Stimulated activated CD4-positive, alpha-beta T cell treated with anti-CD3 and anti-CD28 coated beads, Interleukin-1b, Interleukin-23, amount 100 ng/mL, for 48 hours (primary cell): Measurements from ENCODE around the gene FHIT.
A peak's percentile ranks its signal among the peaks of the same experiment; 100 is the strongest.

Source experiments
- DNase-seq: peaks from one replicate; pipeline ENCODE4 v3.0.0-alpha.2; 2020

Gene FHIT

DNA sequence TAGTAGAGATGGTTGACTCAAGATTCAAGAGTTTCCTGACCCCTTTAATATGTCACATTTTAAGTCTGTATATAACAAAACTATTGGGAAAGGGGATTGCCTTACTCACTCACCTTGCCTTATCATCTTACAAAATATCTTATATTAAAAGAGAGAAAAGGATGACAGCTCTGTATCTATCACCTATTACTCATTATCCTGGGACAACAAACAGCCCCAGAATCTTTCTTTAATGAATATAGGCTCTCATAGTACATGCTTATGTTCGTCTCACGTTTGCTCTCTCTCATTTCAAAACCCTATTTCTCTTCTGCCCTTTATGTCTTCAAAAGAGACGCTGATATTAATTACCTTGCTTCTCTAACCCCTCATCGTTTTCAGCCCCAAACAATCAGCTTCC is 1178.0 kb downstream of the FHIT start:
- DNase-seq = no peak

DNA sequence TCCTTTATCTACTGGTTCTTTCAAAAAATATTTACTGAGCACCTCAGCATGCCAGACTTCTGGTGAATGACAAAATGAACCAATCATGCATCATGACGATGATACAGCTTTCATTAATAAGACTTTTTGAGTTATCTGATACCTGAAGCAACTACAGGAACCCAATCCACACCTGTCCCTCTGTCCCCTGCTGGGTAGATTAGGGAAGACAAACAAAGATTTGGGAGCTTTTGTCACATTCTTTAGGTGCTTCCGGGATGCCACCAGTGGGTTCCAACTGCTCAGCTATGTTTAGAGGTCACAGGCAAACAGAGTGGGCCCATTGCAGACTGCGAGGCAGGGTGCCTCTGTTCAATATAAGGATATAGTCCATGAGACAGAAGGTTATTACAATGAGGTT is 1180.9 kb downstream of the FHIT start:
- DNase-seq = no peak

DNA sequence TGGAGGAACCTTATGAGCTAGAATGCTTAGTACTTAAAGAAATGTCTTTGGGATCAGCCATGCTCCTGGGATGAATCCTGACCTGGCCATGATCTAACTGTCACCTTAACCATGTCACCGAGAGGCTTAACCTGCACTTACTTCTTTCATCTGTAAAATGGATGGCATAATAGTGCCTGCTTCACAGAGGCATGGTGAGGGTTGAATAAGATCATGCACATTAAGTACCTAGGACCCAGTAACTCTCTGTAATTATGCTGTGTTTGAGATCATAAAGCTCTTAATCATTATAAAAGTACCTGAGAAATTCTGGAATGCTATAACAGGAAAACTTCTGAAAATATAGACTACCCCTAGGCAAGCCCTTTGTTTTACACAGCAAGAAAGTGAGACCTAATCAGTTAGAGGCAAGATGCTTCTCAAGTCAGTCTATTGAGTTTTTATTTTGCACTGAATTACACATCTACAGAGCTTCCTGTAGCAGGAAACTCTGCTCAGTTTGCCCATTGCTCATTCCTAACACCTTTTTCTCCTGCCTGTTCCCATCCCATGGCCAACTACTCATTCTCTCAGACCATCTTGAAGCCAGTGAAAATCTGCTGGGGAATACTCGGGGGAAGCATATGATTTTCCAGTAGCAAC is 1185.9 kb downstream of the FHIT start:
- no peak for DNase-seq

DNA sequence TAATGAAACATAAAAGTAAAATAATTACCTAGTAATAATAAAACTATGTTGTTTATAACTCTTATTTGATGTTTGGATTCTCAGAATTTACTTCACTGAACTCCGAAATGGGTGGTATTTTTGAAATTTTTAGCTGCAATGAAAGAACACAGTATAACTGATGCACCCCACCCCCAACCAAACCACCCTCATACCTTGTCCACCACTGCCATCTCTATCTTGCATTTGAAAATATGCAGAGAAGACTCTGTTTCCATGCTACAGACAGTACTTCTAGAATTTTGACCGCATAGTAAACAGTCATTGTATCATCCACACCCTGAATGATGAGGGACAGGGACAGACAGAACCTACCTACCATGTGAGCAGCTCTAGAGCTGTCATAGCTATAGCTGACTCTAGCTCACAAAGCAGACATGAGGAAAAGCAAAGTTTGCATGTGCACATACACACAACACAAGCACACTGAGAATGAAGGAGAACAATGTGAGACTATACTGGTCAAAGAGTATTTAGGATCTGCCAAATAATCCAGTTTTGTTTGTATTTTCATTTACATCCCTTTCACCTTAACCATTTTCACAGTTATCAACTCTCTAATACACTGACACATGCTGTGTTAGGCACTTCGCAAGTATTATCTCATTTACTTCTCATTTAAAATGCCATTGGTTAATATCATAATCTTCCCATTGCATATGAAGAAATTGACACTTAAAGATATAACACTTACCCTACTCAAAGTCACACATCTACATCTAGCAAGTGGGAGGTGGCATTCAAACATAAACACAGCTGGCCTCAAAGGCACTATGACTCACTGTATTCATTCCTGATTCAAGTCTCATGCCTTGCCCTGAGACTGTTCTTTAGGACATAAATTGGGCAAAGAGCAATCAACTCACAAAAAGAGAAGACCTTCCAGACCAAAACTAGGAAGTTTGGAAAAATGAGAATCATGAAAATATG is 1186.8 kb downstream of the FHIT start:
- peak; percentile 16 for DNase-seq

DNA sequence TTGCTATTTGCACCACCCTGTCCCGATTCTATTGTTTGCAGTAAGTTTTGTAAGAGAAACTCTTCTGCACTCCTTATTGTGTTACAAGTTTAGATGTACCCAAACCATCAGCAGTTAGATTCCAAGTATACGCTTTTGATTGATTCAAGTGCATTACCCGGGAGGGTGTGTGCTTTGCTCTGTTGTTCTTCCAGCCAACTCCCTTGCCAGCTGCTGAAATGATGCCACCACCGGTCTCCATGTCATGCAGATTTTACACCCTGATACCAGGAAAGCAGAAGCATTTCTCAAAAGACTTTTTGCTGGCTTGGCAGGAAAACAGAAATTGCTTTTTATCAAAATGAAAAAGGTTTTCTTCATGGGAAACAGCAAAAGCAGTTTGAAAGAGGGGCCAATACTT is 1194.8 kb downstream of the FHIT start:
- no peak for DNase-seq

DNA sequence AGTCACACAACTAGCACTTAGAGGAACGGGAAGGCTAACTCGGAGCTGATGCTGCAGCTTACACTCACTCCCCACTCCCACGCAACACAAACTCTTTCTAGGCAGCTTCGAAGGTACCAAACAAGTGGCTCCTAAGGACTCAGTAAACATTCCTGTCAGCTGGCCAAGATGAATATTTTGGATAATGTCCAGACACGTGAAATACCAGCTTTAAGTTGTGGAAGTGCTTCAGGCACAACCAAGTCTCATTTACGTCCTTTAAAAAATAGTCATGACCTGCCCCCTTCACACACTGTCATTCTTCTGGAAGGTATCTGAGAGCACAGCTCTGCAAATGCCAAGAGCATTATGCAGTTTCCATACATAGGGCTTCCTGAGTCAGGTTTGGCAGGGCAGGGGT is 1195.5 kb downstream of the FHIT start:
- DNase-seq = no peak

DNA sequence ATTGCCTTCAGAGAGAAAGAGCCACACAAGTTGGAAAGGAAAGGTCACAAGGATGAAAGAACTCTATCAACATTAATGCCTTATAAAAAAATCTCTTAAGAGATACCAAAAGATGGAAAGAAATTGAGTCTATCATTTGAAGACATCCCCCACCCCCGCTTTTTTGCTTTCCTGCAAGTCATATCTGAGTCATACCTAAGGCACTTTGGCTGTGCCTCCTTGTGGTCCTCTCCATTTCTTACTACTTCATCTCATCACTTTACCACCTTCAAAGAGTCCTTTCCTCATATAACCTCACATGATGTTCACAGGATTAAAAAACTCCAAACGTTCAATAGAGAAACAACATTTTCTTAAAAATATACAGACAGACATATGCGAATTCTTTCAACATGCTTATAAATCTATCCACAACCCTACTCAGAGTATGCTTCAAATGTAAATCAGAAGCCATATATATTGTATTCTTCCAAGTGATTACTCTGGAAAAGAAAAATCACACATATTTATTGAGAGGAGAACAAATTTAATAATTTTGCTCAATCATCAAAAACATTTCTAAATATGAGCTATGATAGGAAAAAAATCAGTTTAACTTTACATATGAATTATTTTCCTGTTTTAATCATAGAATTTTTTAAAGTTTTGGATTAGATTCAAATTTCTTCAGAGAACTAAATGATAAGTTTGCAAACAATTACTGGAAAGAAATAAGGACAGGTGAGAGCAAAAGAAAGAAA is 1197.6 kb downstream of the FHIT start:
- peak; percentile 68 for DNase-seq

DNA sequence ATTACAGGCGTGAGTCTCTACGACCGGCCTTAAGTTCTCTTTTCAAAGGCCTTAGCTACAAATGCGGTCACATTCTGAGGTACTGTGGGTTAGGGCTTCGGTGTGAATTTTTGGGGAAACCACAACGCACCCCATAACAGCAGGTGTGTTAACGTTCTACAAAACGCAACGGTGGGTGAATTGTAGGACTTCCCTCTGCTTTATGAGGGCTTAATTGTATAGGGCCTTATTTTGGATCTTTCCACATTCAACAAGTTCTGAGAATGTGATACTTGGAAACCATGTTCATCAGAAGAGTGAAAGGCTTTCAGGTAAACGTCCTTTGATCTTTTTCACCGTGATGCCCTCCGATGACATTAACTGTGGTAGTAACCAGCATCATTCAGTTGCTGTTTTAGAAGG is 1202.8 kb downstream of the FHIT start:
- peak; percentile 47 for DNase-seq

DNA sequence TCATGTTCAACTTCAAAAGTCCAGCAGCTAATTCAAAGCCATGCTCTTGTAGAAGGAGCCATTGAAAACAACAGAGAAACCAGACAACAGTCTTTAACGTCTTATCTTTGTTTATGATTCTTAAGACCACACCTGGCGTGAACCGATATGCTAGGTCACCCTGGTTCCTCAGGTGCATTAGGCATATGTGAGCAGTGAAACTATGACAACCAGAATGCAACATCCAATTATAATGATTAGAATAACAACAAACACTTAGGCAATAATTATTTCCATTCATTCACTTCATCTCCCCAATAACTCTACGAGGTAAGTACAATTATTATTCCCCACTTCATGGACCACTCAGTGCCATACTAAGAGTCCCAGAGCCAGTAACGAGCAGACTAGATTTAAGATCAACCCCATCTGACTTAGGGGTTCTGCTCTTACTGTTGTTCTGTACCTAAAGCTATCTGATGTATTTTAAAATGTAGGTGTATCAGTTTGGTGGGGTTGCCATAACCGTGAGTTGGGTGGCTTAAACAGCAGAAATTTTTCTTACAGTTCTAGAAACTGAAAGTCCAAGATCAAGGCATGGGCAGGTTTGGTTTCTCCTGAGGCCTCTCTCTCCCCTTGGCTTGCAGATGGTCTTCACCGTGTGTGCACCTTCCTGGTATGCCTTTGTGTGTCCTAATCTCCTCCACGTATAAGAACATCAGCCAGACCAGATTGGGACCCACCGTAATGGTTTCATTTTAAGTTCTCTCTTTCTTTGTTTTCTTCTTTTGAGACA is 1203.6 kb downstream of the FHIT start:
- DNase-seq = no peak

DNA sequence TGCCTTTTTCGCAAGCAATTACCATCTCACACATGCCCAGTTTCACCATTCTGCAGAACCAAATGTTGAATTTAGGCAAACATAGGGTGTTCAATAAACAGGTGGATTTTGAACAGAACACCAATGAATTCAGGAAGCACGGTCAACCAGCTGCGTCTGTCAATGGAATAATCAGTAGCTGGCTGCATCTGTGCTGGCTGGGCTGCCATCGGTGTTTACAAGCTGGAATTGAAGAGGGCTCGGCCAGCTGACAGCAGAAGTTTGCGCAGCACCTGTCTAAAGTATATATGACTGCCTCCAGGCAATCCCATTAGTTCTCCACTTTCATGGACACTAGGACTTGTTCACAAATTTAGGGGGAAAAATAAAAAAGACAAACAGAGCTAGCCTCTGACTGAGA is 1205.0 kb downstream of the FHIT start:
- no peak for DNase-seq

DNA sequence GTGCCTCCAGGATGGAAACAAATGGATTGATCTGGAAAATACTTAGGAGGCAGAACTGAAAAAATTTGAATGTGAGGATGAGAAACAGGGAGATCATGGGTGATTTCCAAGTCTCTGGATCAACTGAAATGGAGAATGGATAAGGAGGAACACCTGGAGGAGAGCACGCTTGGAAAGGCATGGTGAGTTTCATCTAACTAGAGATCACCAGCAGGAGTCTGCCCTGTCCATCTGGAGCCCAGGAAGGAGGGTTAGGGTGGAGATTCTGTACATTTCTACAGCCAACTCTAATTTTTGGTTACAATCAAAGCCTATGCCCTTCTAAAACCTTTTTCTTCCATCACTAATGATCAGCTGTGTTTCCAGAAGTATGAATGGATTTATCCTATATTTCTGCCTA is 1205.6 kb downstream of the FHIT start:
- DNase-seq = no peak

DNA sequence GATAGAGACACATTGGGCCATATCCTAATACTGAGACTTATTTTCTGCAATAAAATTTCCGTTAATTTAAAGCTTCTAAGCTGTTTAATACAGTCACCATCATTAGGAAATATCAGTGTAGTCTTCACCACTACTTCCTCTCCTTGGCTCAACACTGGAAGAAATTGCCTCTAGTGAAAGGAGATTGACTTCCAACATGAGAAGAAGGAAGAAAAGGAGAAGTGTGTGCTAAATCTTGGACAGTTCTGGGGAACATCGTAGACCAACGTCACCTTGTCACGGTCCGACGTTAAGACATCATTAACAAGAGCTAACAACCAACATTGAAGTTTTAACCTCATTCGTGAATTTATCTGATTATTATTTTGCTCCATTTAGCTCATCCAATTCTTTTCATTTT is 1214.4 kb downstream of the FHIT start:
- no peak for DNase-seq

DNA sequence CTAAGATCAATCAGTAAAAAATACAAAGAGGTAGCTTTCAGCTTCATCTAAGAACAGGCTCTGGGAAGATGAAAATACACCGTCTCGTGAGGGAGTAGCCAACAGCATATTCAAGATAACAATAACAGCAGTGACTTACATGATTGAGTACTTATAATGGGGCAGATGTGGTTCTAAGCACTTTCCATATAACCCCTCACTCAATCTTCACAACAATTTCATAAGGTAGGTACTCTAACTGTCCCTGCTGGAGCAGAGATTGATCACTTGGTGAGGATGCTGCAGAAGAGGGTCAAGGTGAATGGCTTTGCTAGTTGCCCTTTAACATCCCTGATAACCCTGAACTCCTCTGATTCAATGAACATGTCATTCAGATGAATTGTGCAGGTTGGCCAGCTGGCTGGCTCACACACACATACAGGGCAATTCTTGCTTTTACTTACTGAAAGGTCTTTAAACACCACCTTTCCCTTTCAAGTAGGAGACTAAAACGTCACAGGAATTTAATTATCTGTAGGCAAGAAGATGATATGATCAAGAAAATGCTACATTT is 1217.3 kb downstream of the FHIT start:
- no peak for DNase-seq

DNA sequence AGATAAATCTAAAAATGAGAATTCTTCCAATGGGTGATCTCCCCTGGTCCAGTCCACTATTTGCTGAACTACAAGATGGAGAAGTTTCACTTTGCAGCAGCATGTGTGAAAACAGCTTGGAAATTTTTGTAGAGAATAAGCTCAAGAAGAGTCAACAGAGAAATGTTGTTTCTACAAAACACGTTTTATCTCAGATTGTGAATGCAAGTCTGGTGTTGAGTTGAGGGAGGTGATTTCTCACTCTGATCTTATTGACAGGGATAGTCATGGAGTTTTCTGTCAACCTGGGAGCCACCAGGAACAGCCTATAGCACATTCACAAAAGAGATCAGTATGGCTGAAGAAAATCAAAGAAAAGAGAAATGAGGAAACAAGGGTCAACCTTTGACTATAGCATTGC is 1220.3 kb downstream of the FHIT start:
- no peak for DNase-seq

DNA sequence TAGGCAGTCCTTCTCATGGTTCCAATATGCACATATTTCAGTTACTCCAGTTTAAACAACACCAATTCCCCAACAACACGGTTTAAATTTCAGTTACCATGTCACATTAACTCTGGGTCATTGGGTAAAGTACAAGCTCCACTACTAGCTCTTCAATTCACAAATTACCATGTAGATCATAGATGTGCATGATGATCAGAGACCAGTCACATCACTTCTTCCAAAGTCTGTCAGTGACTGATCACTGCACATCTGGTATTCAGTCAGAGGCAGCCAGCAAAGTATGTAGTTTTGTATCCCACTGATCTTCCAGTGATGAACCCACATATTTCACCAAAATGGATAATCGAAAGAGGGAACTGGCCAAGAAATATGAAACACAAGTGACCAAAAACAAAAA is 1223.0 kb downstream of the FHIT start:
- no peak for DNase-seq

DNA sequence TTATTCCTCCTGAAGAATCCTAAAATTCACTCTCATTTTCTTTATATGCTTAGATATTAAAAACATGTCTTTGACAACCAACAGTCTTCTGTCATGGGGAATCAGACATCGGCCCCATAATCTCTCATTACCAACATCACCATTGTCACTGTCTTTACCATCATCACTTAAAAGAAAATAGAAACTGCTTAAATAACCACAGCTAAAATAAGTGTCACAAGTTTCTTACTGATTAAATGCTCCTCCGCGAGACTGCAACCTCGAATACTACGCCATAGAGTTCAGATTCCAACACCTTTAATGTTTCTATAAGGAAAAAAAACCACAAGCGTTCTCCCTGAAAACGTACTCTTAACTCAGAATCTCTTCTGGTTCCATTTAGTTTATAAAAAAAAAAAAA is 1223.9 kb downstream of the FHIT start:
- no peak for DNase-seq

DNA sequence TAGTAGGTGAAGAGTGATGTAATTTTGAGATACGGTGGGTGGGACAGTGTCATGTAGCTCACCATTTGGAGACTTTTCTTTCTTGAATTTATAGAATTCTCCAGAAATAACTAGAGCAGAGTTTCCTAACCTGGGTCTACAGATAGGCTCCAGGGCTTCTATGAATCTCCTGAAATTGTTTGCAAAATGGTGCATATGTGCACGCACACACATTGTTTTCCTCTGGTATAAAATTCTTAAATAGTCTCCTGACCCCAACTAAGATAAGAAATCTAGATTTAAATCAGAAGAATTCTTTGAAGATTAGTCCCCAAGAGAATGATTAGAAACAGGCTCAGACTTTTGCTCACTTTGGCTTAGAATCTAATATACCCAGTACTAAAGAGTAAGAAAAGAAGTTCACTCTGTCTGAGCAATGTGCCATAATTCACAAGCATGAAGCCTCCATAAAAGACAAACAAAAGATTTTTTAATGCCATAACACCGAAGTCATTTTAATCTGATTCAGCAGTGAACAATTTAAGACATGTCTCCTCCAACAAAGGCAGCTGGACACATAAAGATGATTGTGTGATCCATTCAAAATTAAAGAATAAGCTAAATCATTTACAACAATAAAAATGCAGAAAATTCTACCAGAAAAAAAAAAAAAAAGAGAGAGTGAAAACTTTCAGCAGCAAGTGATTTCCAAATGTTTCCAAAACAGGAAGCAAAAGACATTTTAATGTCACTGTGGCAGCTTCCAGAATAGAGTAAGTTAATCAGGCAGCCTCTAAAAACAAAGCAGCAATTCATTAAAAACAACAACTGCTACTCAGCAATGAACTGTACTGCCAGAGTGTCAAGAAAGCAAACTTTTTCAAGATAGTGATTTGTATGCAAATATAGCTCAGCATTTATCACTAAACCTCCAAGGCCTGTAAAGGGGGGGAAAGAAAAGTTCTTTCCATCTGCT is 1225.9 kb downstream of the FHIT start:
- no peak for DNase-seq

DNA sequence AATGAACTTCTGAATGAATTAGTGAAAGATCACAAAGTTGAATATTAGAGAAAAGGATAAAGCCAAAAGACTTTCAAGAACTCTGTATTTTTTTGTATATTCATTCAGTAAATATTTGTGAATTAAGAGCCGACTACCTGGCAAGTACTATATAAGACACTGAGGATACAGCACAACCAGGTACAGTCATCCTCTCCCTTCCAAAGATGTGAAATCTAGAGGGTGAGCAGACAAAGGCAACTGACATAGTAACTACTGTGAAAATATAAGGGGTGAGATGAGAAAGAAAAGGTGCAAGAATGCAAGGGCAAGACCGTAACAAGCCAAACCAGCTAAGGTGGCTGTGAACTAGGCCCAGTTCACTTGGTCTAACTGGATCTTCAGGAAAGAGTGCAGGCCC is 1226.9 kb downstream of the FHIT start:
- DNase-seq = no peak

DNA sequence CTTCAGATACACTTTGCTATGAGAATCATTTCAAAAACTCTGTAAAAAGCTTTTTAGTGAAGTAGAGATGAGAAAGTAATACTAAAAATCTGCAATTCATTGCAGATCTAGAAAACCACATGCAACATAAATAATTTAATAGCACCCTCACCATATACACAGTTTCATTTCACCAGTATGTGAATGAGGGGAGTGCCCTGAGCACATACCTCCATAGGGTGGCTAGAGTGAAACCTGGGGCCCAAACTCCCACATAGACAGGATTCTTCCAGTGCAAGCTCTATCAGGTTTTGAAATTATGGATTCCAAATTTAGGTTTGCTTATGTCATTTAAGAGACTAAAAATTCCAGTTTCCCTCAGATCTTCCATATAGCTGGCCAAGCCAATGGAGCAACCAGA is 1228.1 kb downstream of the FHIT start:
- DNase-seq = no peak

DNA sequence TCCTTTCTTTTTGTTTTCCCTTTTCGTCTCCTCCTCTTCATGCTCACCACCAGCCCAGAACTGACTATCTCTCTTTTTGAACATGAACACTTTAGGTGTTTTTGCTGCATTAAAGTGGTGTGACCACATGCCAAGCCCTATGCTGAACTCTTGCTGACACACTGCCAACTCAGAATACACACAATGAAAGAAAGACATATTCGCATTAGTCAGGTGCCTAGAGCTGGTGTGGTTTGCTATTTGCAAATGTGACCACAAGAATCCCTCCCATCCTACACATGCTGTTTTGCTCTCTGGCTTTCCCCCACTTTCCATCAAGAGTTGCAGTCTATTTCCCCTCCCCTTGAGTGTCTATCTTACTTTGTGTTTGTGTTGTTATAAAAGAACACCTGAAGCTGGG is 1233.6 kb downstream of the FHIT start:
- peak; percentile 78 for DNase-seq

DNA sequence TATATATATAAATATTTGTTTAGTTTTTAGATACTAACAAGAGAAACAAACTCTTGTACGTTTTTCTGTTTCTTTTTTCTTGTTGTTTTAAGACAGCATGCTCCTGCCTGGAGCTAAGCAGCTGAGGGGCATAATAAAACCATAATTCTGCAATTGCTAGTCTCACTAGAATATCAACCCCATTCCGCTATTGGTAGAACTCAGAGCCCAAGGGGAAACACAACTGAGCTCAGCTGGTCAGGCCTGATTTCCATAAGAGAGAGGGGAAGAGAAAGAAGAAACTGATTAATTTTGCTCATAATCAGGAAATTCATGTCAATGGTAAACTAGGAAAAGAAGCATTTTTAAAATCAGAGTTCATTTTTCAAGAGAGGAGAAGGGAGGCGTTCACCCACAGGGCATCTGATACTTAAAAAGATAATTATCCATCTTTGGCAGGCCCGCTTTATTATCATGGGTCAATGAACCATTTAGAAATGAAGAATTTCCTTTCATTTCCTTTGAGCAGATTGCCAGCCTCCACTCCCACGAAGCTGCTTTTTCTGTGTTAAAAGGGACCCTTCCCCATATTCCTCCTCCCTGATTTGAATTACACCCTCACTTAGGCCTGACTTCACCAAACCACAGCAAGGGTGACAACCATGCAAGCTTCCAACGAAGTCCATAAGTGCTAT is 1236.1 kb downstream of the FHIT start:
- no peak for DNase-seq
